NB4 (cell line): Measurements from ENCODE around the gene RAPGEF4.
A peak's percentile ranks its signal among the peaks of the same experiment; 100 is the strongest.

Experiments
- DNase-seq: peaks from one replicate; pipeline ENCODE4 v3.0.0; 2010; ENCODE audit warnings: low read depth
- H3K4me3 ChIP-seq: one replicate; pipeline ENCODE4 v1.5.1; 2011; ENCODE audit warnings: mild to moderate bottlenecking, low read depth, low read length, moderate library complexity
- CTCF ChIP-seq: IDR thresholded peaks from one replicate; pipeline ENCODE4 v1.5.1; 2012; ENCODE audit warnings: low read depth, low read length
- MYC ChIP-seq: IDR thresholded peaks from 2 replicates; pipeline ENCODE4 v1.6.1; 2011; ENCODE audit warnings: low read depth, low read length
- POLR2A ChIP-seq: IDR thresholded peaks from 2 replicates; pipeline ENCODE4 v1.6.1; 2011; ENCODE audit warnings: mild to moderate bottlenecking; ENCODE audit not compliant: insufficient read length; ENCODE audit errors: extremely low read depth
- TF ChIP-seq, protein P1 (sequence below): IDR thresholded peaks from 2 replicates; pipeline ENCODE4 v1.6.1; 2011; ENCODE audit warnings: low read depth, low read length

RAPGEF4 gene

DNA sequence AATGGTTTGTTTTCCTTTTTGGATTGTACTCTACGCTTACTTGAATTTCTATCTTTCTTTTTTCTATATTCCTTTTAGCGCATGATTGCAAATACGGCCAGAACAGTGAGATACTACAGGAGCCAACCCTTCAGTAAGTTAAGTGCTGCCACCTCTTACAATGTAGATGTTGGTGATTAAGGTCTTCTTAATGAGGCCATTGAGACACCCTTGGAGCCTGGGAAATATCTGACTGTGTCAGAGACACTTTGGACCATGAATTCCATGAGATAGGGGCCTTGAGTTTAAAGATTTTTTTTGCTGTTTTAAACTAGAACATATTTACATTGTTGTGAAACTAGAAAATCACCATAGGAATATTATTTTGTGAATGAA is 312.9 kb downstream of the RAPGEF4 start:
- TF ChIP-seq, protein P1, sequence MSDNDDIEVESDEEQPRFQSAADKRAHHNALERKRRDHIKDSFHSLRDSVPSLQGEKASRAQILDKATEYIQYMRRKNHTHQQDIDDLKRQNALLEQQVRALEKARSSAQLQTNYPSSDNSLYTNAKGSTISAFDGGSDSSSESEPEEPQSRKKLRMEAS = no peak
- no peak for TF ChIP-seq CTCF
- TF ChIP-seq MYC = no peak
- no peak for TF ChIP-seq POLR2A
- DNase-seq = no peak

GRCh38 chr2:173048897-173049661 is 313.4 kb downstream of the RAPGEF4 start:
- DNase-seq = peak; percentile 97
- no peak; the same call in 1 of the 2 replicates for TF ChIP-seq MYC
- TF ChIP-seq, protein P1 = 0 out of 2 replicates have a peak, but pooled peaks have one; percentile 3
- peak overlapping the region; percentile 19 for H3K4me3 ChIP-seq

More for the DNA sequence above, 312.9 kb downstream of the RAPGEF4 start:
- H3K4me3 ChIP-seq = no peak overlapping the region

DNA sequence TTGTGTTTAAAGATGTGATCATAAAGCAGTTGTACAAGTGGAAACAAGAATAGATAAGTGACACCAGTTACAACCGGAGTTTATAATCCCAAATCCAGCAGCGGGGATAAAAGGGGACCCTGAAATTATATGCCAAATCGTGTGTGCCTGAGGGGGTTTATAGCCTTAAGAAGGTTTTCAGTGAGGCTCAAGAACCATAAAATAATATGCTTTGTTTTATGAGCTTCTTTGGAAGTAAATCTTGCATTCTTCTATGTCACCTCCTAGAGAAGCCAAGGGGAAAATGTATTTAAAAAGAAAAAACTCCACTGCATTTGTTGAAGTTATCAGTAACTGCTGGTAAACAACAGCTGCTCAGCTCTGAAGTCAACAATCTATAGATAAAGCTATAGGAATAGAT is 314.2 kb downstream of the RAPGEF4 start:
- no peak for TF ChIP-seq MYC
- no peak for TF ChIP-seq POLR2A
- TF ChIP-seq, protein P1 = no peak
- no peak for TF ChIP-seq CTCF
- DNase-seq = no peak
- no peak overlapping the region for H3K4me3 ChIP-seq

DNA sequence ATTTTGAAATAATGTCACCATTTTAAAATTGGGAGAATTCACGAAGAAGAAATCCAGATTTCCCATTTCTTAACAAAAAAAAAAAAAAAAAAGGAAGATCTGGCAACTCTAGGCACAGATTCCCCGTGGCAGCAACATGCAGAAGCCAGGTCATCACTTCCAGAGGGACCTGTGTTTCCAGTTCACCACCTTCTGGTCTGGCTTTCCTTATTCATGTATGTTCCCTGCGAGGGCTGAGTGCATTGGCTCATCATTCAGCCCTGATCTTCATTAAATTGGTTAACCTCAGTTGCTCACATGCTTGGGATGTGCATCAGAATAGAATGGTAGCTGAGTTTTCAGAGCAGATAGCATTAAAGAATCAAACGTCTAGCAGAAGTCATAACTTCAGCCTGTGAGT is 315.0 kb downstream of the RAPGEF4 start:
- TF ChIP-seq CTCF (no peak), POLR2A (no peak), MYC (no peak)
- TF ChIP-seq, protein P1 = no peak
- H3K4me3 ChIP-seq = no peak overlapping the region
- DNase-seq = no peak

GRCh38 chr2:173051463-173052215 is 316.0 kb downstream of the RAPGEF4 start:
- DNase-seq = peak; percentile 72
- TF ChIP-seq CTCF = no peak
- TF ChIP-seq MYC = no peak
- TF ChIP-seq POLR2A = no peak
- TF ChIP-seq, protein P1 = no peak
- H3K4me3 ChIP-seq = no peak overlapping the region

- no peak for DNase-seq
- H3K4me3 ChIP-seq = no peak overlapping the region
- TF ChIP-seq POLR2A (no peak), MYC (no peak), CTCF (no peak)
- TF ChIP-seq, protein P1 = no peak
Measured at GRCh38 chr2:173053043-173053699, 317.5 kb downstream of the RAPGEF4 start.
